NT2/D1 (cell line): ENCODE measurements around the gene KIZ.

Experiments
- YY1 ChIP-seq: IDR thresholded peaks from 2 replicates; pipeline ENCODE4 v1.6.1; 2011; ENCODE audit not compliant: insufficient read length, insufficient read depth
- ZNF274 ChIP-seq: IDR thresholded peaks from 2 replicates; pipeline ENCODE4 v1.6.1; 2011; ENCODE audit warnings: mild to moderate bottlenecking, low read depth, low read length

- TF ChIP-seq ZNF274 (no peak), YY1 (no peak)
Observed at GRCh38 chr20:21257192-21257591, 131.3 kb downstream of the KIZ start.
